Lower leg skin (tissue), 4 donors: Measurements from ENCODE around the gene RDH14. TPM values are rescaled to one million over a fixed set of nuclear protein-coding genes. Genes with fewer than 3 reads are reported as not detected.

Source experiments
- DNase-seq, 2 donors: peaks; one replicate each; pipeline ENCODE4 v3.0.0-alpha.2; 2019; ENCODE audit warnings: low spot score in 2 of 2
- H3K4me3 ChIP-seq: fragments of 200-600 bp; sonication (generic); 2 replicates; pipeline ENCODE4 v1.5.1; 2017; ENCODE audit warnings: mild to moderate bottlenecking, low read depth; ENCODE audit not compliant: poor library complexity, severe bottlenecking
- CTCF ChIP-seq, 3 donors: fragments of 450-650 bp; IDR thresholded peaks; one replicate each; pipeline ENCODE4 v1.5.1; 2016; ENCODE audit warnings: antibody characterized with exemption in 3 of 3, mild to moderate bottlenecking in 3 of 3, moderate library complexity in 2 of 3
- POLR2A ChIP-seq, 2 donors: fragments of 450-650 bp; IDR thresholded peaks; one replicate each; pipeline ENCODE4 v1.6.1; 2016 to 2017; ENCODE audit warnings: antibody characterized with exemption in 2 of 2, mild to moderate bottlenecking in 1 of 2, moderate library complexity in 1 of 2
- WGBS, 2 donors: methylation state at CpG; one replicate each; pipeline ENCODE4 v1.1.5; 2018; 5-methylcytosine and 5-hydroxymethylcytosine counted together
- intact Hi-C: fragments of 100-400 bp; cut with DNase I; formaldehyde crosslinking; loops from one replicate; pipeline ENCODE4 v1.15.0; 2023; ENCODE audit warnings: low total_unique reads
- total RNA-seq, 4 donors: library from RNA; depleted of rRNA; stranded (reverse); fragments of >200 nt; gene quantifications; one replicate each; pipeline ENCODE4 v1.1.0, GENCODE V29; 2016

The RDH14 gene
- total RNA-seq, 4 donors from 2014 or later, result 22.0 to 39.0 (median 32.3) TPM

GRCh38 chr2:18546567-18546966 is 13.9 kb downstream of the RDH14 start:
- H3K4me3 ChIP-seq, result no peak overlapping the region
- no peak for DNase-seq
- WGBS, 2 donors, result 68 to 80% methylated on average over 2 of the region's 2 CpGs
- no peak for TF ChIP-seq CTCF (IDR thresholded peaks at IDR 0.05)
- TF ChIP-seq POLR2A (IDR thresholded peaks at IDR 0.05), result no peak
- intact Hi-C loops, result no loop called here

GRCh38 chr2:18545384-18545783 is 15.1 kb downstream of the RDH14 start:
- no peak for DNase-seq
- 68 to 84% methylated on average over 4 of the region's 4 CpGs for WGBS, 2 donors
- no peak for TF ChIP-seq CTCF (IDR thresholded peaks at IDR 0.05)
- TF ChIP-seq POLR2A (IDR thresholded peaks at IDR 0.05), result no peak
- no peak overlapping the region for H3K4me3 ChIP-seq
- intact Hi-C loops, result no loop called here

GRCh38 chr2:18544171-18544570 is 16.3 kb downstream of the RDH14 start:
- intact Hi-C loops, result no loop called here
- no peak for DNase-seq
- TF ChIP-seq POLR2A (IDR thresholded peaks at IDR 0.05) (no peak), CTCF (IDR thresholded peaks at IDR 0.05) (no peak)
- WGBS, 2 donors, result 71 to 72% methylated on average over 3 of the region's 3 CpGs
- no peak overlapping the region for H3K4me3 ChIP-seq

- H3K4me3 ChIP-seq, result no peak overlapping the region
- no peak for DNase-seq
- WGBS, 2 donors, result 86 to 87% methylated on average over 2 of the region's 2 CpGs
- no peak for TF ChIP-seq CTCF (IDR thresholded peaks at IDR 0.05)
- TF ChIP-seq POLR2A (IDR thresholded peaks at IDR 0.05), result no peak
- intact Hi-C loops, result no loop called here
These were observed 19.6 kb downstream of the RDH14 start for GRCh38 chr2:18540872-18541271.

- DNase-seq, result no peak
- no peak overlapping the region for H3K4me3 ChIP-seq
- 94 to 97% methylated on average over 1 of the region's 1 CpG for WGBS, 2 donors
- TF ChIP-seq POLR2A (IDR thresholded peaks at IDR 0.05) (no peak), CTCF (IDR thresholded peaks at IDR 0.05) (no peak)
- intact Hi-C loops, result no loop called here
These were observed 23.8 kb downstream of the RDH14 start for GRCh38 chr2:18536697-18537096.

GRCh38 chr2:18536100-18536499 is 24.4 kb downstream of the RDH14 start:
- no peak overlapping the region for H3K4me3 ChIP-seq
- intact Hi-C loops, result no loop called here
- no peak for DNase-seq
- 11 to 12% methylated on average over 7 of the region's 7 CpGs for WGBS, 2 donors
- TF ChIP-seq POLR2A (IDR thresholded peaks at IDR 0.05) (no peak), CTCF (IDR thresholded peaks at IDR 0.05) (no peak)
